NCI-H1930 (cell line): Measurements from ENCODE around the gene GSK3B.
"Not testable (repeated sequence)": the region's sequence is repeated elsewhere in the genome, so short reads cannot be mapped to it uniquely, and the experiment has no call there.

Experiments used
- DNase-seq, 2 experiments: peaks; one replicate each; lab custom pipeline; 2025; lab: John Stamatoyannopoulos, UW

GSK3B gene

DNA sequence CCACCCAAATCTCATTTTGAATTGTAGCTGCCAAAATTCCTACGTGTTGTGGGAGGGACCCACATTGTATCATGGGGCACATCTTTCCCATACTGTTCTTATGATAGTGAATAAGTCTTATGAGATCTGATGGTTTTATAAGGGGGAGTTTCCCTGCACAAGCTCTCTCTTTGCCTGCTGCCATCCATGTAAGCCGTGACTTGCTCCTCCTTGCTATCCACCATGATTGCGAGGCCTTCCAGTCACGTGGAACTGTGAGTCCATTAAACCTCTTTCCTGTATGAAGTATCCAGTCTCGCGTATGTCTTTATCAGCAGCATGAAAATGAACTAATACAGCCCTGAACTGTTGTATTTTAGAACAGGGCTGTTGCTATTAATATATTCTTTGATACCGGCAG is 40.6 kb downstream of the GSK3B start:
- DNase-seq = not testable (repeated sequence)

- DNase-seq = no peak
Measured at GRCh38 chr3:120052677-120053076, 41.6 kb downstream of the GSK3B start.

GRCh38 chr3:120052225-120052624 is 42.0 kb downstream of the GSK3B start:
- no peak for DNase-seq

- not testable (repeated sequence) for DNase-seq
Measured at GRCh38 chr3:120051570-120051969, 42.7 kb downstream of the GSK3B start.

- no peak for DNase-seq
Measured at GRCh38 chr3:120049881-120050539, 44.2 kb downstream of the GSK3B start.

- no peak for DNase-seq
Measured at GRCh38 chr3:120049072-120049471, 45.2 kb downstream of the GSK3B start.

GRCh38 chr3:120048355-120049041 is 45.7 kb downstream of the GSK3B start:
- DNase-seq = no peak

DNA sequence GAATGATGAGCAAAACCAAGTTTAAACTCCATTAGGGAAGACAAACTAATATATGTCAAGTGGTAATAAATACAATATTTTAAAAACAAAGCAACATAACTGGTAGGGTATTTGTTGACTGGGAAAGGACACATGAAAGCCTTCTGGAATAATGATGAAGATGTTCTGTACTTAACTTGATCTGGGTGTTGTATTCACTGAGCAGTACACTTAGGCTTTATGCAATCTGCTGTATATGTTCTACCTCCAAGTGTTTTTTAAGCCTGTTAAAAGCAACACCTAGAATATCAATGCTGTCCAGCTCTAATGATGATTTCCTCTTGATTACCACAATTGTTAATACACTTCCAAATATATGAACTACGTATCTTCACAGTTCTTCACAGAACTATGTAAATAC is 46.6 kb downstream of the GSK3B start:
- DNase-seq = no peak

GRCh38 chr3:120040813-120041377 is 53.4 kb downstream of the GSK3B start:
- no peak for DNase-seq

DNA sequence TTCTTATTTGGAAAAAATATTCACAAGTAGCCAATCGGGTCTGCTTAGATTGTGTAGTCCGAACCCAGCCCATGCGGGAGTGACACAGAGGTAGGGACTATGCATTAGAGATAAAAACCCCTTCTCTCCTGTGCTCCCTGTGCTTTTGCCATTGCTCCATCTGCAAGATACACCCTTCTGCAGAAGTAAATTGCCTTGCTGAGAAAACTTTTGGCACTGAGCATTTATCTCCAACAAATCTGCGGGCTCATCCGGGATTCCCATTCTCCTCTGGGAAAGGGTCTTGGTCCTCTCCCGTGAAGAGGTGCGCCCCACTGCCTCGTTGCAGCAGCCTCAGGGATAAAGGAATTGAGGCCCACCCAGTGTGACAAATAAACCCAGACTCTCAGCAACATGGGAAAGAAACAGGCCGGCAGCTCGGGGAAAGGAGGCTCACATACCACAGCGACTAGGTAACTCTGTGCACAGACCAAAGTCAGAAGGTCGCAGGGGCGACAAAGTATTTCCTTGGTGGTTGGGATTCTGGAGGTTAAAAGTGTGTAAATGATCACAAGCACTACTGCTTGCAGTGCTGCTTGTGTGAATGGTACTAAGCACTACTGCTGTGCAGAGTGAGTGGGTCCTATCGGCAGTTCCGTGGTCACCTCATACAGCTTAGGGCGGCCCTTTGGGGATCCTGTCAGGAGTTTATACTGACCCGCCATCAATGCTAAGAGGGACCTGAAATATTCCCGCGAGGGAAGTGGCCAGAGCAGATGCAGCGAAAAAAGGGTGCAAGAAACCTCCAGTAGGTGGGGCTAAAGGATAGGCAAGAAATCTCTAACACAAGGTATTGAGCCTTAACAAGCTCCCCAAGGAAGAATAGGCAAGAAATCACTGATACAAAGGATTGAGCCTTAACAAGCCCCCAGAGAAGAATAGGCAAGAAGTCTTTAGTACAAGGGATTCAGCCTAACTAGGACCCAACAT is 54.3 kb downstream of the GSK3B start:
- DNase-seq = no peak

GRCh38 chr3:120033596-120033995 is 60.7 kb downstream of the GSK3B start:
- no peak for DNase-seq

DNA sequence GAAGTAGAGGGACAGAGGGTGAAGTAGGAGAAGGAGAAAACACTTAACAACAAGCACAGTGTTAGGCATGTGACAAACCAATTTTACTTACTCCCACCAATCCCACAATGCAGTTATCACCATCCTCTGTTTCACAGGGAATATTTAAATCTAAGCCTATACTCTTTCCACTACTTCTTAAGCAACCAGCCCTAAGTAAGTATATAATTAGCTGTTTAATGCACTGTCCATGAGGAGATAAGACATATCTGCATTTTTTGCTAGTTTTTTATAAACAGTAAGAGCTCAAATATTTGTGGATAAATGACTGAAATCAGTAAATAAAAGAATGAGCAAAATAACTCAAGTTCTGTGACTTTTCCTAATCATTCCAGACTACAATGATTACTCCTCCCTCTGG is 62.7 kb downstream of the GSK3B start:
- DNase-seq = no peak

DNA sequence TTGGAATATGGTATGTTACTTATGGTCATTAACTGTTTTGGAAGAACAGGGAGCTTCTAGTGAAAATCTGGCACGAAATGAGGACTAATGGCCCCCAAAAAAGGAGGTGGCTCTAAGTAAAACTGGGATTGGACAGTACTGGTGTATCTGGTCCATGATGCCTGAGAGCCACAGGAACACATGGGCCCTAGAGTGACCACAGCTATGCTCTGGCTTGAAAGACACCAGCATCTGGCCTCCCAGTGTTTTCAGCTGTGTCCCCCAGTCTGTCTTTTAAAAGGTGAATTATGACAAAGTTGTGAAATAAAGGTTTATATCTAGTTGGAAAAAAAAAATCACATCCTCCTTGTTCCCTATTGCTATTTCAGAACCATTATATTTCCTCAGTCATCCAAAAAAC is 64.5 kb downstream of the GSK3B start:
- DNase-seq = no peak

DNA sequence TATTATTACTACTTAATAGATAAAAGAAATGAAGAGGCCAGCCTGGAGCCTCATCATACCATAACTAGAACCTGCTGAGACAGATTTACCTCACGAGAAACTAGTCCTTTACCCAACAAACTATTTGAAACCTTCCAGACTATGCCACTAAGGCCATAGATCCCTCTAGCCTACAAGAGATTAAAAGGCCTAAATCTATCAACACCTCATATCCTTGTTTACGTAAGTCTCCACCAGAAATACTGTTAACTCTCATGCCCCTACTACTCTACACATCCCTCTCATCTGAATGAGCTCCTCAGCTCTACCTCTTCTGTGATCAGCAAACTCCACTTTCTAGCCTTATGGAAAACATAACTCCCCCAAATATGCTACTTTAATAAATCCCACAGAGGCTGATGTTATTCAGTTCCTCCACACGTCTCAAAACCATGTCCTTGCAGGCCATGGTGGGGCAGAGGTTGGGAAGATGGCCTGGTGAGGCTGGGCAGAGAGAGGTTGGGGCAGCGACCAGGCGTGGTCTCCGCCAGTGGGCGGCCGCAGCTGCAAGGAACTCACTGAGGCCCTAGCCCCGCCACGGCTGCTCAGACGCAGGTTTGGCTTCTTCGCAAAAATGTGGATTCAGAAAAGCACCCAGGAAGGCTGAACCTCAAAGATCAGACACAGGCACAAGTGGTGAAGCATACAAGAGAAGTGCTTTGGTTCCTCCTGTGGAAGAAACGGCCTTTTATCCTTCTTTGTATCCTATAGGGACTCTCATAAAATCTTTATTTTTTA is 65.8 kb downstream of the GSK3B start:
- DNase-seq = no peak

- no peak for DNase-seq
Measured at GRCh38 chr3:120027226-120027625, 67.0 kb downstream of the GSK3B start.

DNA sequence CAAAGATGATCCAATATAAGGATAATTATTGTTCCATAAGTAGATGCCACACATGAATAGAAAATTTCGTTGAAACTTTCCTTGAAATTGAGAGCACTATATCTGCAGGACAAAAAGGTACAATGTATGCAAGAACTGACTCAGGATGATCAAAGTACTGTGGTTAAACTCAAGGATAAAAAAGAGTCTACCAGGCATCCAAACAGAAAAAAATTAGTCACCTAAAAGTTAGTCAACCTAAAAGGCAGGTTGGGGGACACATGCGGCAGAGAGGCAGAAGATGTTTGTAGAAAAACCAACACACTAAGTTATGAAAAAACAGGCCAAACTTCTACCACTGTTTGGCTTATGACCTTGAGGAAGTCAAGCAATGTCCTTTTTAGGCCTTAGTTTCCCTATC is 68.7 kb downstream of the GSK3B start:
- DNase-seq = no peak

DNA sequence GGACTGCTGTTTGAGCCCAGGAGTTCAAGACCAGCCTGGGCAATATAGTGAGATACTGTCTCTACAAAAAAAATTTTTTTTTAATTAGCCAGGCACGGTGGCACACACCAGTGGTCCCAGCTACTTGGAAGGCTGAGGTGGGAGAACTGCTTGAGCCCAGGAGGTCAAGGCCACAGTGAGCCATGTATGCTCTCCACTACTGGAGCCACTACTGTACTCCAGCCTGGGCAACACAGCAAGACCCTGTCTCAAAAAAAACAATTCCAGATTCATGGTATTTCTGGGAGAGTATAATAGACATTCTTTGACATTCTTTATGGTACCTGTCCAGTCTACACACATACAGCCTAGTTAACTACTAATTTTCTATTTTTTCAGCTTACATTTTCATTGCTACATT is 70.1 kb downstream of the GSK3B start:
- no peak for DNase-seq

- DNase-seq = no peak
Measured at GRCh38 chr3:120022729-120023128, 71.5 kb downstream of the GSK3B start.

DNA sequence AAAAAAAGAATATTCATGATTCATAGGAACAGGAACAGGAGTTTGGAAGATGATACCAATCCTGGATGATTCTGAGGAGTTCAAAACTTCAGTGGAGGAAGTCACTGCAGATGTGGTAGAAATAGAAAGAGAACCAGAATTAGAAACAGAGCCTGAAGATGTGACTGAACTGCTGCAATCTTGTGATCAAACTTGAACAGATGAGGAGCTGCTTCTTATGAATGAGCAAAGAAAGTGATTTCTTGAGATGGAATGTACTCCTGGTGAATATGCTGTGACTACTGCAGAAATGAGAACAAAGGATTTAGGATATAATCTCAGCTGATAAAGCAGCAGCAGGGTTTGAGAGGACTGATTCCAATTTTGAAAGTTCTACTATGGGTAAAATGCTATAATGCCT is 72.7 kb downstream of the GSK3B start:
- no peak for DNase-seq

- DNase-seq = no peak
Measured at GRCh38 chr3:120018299-120018698, 75.9 kb downstream of the GSK3B start.

DNA sequence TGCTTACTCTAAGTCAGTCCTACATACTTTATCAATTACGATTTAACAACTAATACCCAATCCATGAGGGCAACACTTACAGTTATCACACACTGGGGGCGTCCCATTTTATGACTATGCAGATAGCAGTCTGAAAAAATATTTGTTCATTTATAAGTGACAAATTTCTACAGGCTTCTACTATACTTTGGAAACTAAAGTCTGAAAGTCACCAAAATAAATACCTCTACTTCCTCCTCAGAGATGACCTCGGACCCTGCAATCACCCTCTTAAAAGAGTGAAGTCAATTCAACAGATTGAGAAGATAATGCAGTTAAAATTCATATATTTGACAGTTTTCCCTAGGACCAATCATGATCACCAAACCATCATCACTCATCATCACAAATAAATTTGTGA is 76.6 kb downstream of the GSK3B start:
- no peak for DNase-seq

GRCh38 chr3:120013481-120013880 is 80.8 kb downstream of the GSK3B start:
- no peak for DNase-seq
